SK-N-SH (cell line): Measurements from ENCODE around the gene SMAD4. TPM values are rescaled to one million over a fixed set of nuclear protein-coding genes. Genes with fewer than 3 reads are reported as not detected.

Experiments
- CTCF ChIA-PET: fragments of 300-600, 350-600 bp; formaldehyde crosslinking; extraction: SDS; loops from one replicate; lab custom pipeline; 2021; lab: Yijun Ruan, JAX
- POLR2A ChIA-PET: fragments of 350-600 bp; sonication (Branson Sonifier 250); formaldehyde crosslinking; extraction: SDS; loops from one replicate; lab custom pipeline; 2020; ENCODE audit warnings: antibody characterized with exemption, inconsistent platforms; lab: Yijun Ruan, JAX
- DNase-seq: peaks from one replicate; pipeline ENCODE4 v3.0.0; 2012
- H2AFZ ChIP-seq: fragments of 200-600 bp; sonication (generic); 2 replicates; pipeline ENCODE4 v1.8.1; 2016; ENCODE audit warnings: antibody characterized with exemption, mild to moderate bottlenecking, low read depth
- H3F3A ChIP-seq: fragments of 200-600 bp; sonication (generic); replicated peaks from 2 replicates; pipeline ENCODE3; 2016; ENCODE audit warnings: antibody characterized with exemption, mild to moderate bottlenecking; ENCODE audit not compliant: insufficient read depth
- H3K27ac ChIP-seq, 2 experiments: fragments of 200-500 bp in 1 of 2; fragments of 200-600 bp in 1 of 2; sonication (Bioruptor generic) in 1 of 2; sonication (generic), shearing (Covaris generic) in 1 of 2; 2 replicates each; pipeline versions ENCODE4 v1.5.1 to v1.6.1; 2014 to 2016; ENCODE audit warnings: low read depth in 2 of 2, inconsistent platforms in 1 of 2, low read length in 1 of 2, mild to moderate bottlenecking in 1 of 2, mixed read lengths in 1 of 2
- H3K27me3 ChIP-seq: fragments of 200-600 bp; sonication (generic), shearing (Covaris generic); 2 replicates; pipeline ENCODE4 v1.6.1; 2016; ENCODE audit warnings: mixed run types; ENCODE audit not compliant: insufficient read depth
- H3K36me3 ChIP-seq, 2 experiments: fragments of 200-500 bp in 1 of 2; fragments of 200-600 bp in 1 of 2; sonication (Bioruptor generic) in 1 of 2; sonication (generic) in 1 of 2; replicated peaks in 1 of 2; 2 replicates each; pipeline versions ENCODE3 to v1.5.1; 2014 to 2016; ENCODE audit warnings: low read length in 1 of 2, mild to moderate bottlenecking in 1 of 2; ENCODE audit not compliant: insufficient read depth in 2 of 2, control insufficient read depth in 1 of 2
- H3K4me1 ChIP-seq, 2 experiments: fragments of 200-500 bp in 1 of 2; fragments of 200-600 bp in 1 of 2; sonication (Bioruptor generic) in 1 of 2; sonication (generic), shearing (Covaris generic) in 1 of 2; 2 replicates each; pipeline versions ENCODE4 v1.5.1 to v1.6.1; 2014 to 2016; ENCODE audit warnings: low read depth in 1 of 2, low read length in 1 of 2, mixed run types in 1 of 2; ENCODE audit not compliant: insufficient read depth in 2 of 2, control insufficient read depth in 1 of 2
- H3K4me2 ChIP-seq: fragments of 200-600 bp; sonication (generic), shearing (Covaris generic); 2 replicates; pipeline ENCODE4 v1.6.1; 2017; ENCODE audit warnings: mixed run types
- H3K4me3 ChIP-seq, 2 experiments: fragments of 200-500 bp in 1 of 2; fragments of 200-600 bp in 1 of 2; sonication (Bioruptor generic) in 1 of 2; sonication (generic), shearing (Covaris generic) in 1 of 2; 2 replicates each; pipeline versions ENCODE4 v1.5.1 to v1.8.1; 2014 to 2016; ENCODE audit warnings: low read depth in 2 of 2, inconsistent platforms in 1 of 2, low read length in 1 of 2, mild to moderate bottlenecking in 1 of 2, mixed read lengths in 1 of 2, moderate library complexity in 1 of 2
- H3K79me2 ChIP-seq: fragments of 200-600 bp; sonication (generic); 2 replicates; pipeline ENCODE4 v1.8.1; 2017; ENCODE audit warnings: mild to moderate bottlenecking; ENCODE audit not compliant: insufficient read depth
- H3K9ac ChIP-seq: fragments of 200-600 bp; sonication (generic); 2 replicates; pipeline ENCODE4 v1.6.1; 2017; ENCODE audit warnings: mixed run types
- H3K9me2 ChIP-seq: fragments of 200-600 bp; sonication (generic); 2 replicates; pipeline ENCODE4 v1.6.1; 2017; ENCODE audit warnings: mixed run types
- H3K9me3 ChIP-seq: fragments of 200-600 bp; sonication (generic); 2 replicates; pipeline ENCODE4 v1.6.1; 2017; ENCODE audit warnings: mixed run types, mild to moderate bottlenecking, moderate library complexity
- H4K20me1 ChIP-seq: fragments of 200-600 bp; sonication (generic); 2 replicates; pipeline ENCODE4 v1.6.1; 2017; ENCODE audit warnings: mild to moderate bottlenecking, mixed run types; ENCODE audit not compliant: insufficient read depth
- CHD2 ChIP-seq: fragments of 150-350 bp; IDR thresholded peaks from 2 replicates; pipeline ENCODE4 v1.6.1; 2018; ENCODE audit warnings: low read length; ENCODE audit not compliant: partially characterized antibody
- ELF1 ChIP-seq: IDR thresholded peaks from 2 replicates; pipeline ENCODE4 v1.4.0; 2012
- EP300 ChIP-seq, 2 experiments: IDR thresholded peaks; 2 replicates each; pipeline versions ENCODE4 v1.4.0 to v1.6.1; 2012; ENCODE audit warnings: borderline replicate concordance in 1 of 2, low read depth in 1 of 2, low read length in 1 of 2
- EZH2phosphoT487 ChIP-seq: fragments of 200-600 bp; sonication (generic); IDR thresholded peaks from 2 replicates; pipeline ENCODE4 v1.6.1; 2017; ENCODE audit warnings: low read depth, mixed run types, mild to moderate bottlenecking, antibody characterized with exemption, moderate library complexity, borderline replicate concordance
- FOSL2 ChIP-seq: IDR thresholded peaks from 2 replicates; pipeline ENCODE4 v1.4.0; 2012; ENCODE audit warnings: low read depth, mild to moderate bottlenecking, moderate library complexity, borderline replicate concordance
- FOXJ3 ChIP-seq: sonication (generic); formaldehyde crosslinking; IDR thresholded peaks from 2 replicates; pipeline ENCODE4 v1.5.1; 2020; ENCODE audit warnings: mild to moderate bottlenecking, missing genetic modification reagents
- GATA2 ChIP-seq: sonication (generic); formaldehyde crosslinking; IDR thresholded peaks from 2 replicates; pipeline ENCODE4 v1.5.0; 2020; ENCODE audit warnings: mild to moderate bottlenecking, missing genetic modification reagents
- IRF3 ChIP-seq: fragments of 150-350 bp; IDR thresholded peaks from 2 replicates; pipeline ENCODE4 v1.6.1; 2016; ENCODE audit warnings: mild to moderate bottlenecking, low read depth, low read length
- MXI1 ChIP-seq: IDR thresholded peaks from 2 replicates; pipeline ENCODE4 v1.6.1; 2012; ENCODE audit warnings: mild to moderate bottlenecking, low read depth, low read length, improper control_type of control experiment
- NFIC ChIP-seq: IDR thresholded peaks from 2 replicates; pipeline ENCODE4 v1.4.0; 2012; ENCODE audit warnings: borderline replicate concordance
- PBX3 ChIP-seq: IDR thresholded peaks from 2 replicates; pipeline ENCODE4; 2012
- POLR2AphosphoS5 ChIP-seq: IDR thresholded peaks from 2 replicates; pipeline ENCODE4 v1.6.1; 2012; ENCODE audit warnings: low read depth, low read length
- RXRA ChIP-seq: IDR thresholded peaks from 2 replicates; pipeline ENCODE4 v1.4.0; 2012; ENCODE audit warnings: low read depth, mild to moderate bottlenecking, borderline replicate concordance
- SMC3 ChIP-seq: IDR thresholded peaks from 2 replicates; pipeline ENCODE4 v1.6.1; 2012; ENCODE audit warnings: low read depth, low read length, improper control_type of control experiment
- TAF1 ChIP-seq: IDR thresholded peaks from 2 replicates; pipeline ENCODE4 v1.6.1; 2012; ENCODE audit warnings: low read depth, mild to moderate bottlenecking, low read length, moderate library complexity, borderline replicate concordance
- polyA plus RNA-seq, 3 experiments: library from polyadenylated mRNA; depleted of rRNA; stranded (reverse); fragments of >200 nt; gene quantifications; 2 replicates each; pipeline ENCODE4 v1.2.3, GENCODE V29; 2012
- TF ChIP-seq, protein P1 (sequence below): IDR thresholded peaks from 2 replicates; pipeline ENCODE4 v1.6.1; 2012; ENCODE audit warnings: mild to moderate bottlenecking, low read depth, low read length, moderate library complexity
- TF ChIP-seq, protein P2 (sequence below): IDR thresholded peaks from 2 replicates; pipeline ENCODE4 v1.4.0; 2012; ENCODE audit warnings: low read depth, borderline replicate concordance

SMAD4 gene
- polyA plus RNA-seq, 1 of the 3 experiments (the other 2 are of a cell fraction), result 43.3 TPM

GRCh38 chr18:51010218-51010617 lies 19.8 kb upstream of the SMAD4 start:
- Histone ChIP-seq H3K9me2 (no peaks in the 10 kb centered on the region), H3K4me2 (no peak overlapping the region), H3K79me2 (no peaks in the 10 kb centered on the region), H2AFZ (no peak overlapping the region), H3K27me3 (no peaks in the 10 kb centered on the region), H3K36me3 (no peaks in the 10 kb centered on the region), H3K4me1 (no peaks in the 10 kb centered on the region), H3K4me3 (no peak overlapping the region), H3F3A (no peaks in the 10 kb centered on the region), H4K20me1 (no peaks in the 10 kb centered on the region), H3K9me3 (no peaks in the 10 kb centered on the region), H3K9ac (no peak overlapping the region), H3K27ac (no peak overlapping the region)
- no peak for DNase-seq
- ChIA-PET CTCF (interaction anchor here (1.2 kb wide), 1 partner anchor 20 kb away, joined by 5 read pairs; the partner anchor contains the start of gene SMAD4), POLR2A (interaction anchor here (0.9 kb wide), 1 partner anchor 44 kb away, joined by 5 read pairs; no protein-coding TSS in a partner anchor)
- TF ChIP-seq GATA2 (CRISPR knock-in tag) (no peak), TAF1 (no peak), NFIC (no peak), ELF1 (no peak), MXI1 (no peak), CHD2 (no peak), EZH2phosphoT487 (no peak), FOXJ3 (CRISPR knock-in tag) (no peak), RXRA (no peak), SMC3 (no peak), EP300 (IDR thresholded peaks at IDR 0.05; ENCODE audit: borderline replicate concordance in 1 of 2, low read depth in 1 of 2, low read length in 1 of 2) (no peak), POLR2AphosphoS5 (no peak), IRF3 (no peak), FOSL2 (no peak), PBX3 (no peak)
- TF ChIP-seq, protein P1, sequence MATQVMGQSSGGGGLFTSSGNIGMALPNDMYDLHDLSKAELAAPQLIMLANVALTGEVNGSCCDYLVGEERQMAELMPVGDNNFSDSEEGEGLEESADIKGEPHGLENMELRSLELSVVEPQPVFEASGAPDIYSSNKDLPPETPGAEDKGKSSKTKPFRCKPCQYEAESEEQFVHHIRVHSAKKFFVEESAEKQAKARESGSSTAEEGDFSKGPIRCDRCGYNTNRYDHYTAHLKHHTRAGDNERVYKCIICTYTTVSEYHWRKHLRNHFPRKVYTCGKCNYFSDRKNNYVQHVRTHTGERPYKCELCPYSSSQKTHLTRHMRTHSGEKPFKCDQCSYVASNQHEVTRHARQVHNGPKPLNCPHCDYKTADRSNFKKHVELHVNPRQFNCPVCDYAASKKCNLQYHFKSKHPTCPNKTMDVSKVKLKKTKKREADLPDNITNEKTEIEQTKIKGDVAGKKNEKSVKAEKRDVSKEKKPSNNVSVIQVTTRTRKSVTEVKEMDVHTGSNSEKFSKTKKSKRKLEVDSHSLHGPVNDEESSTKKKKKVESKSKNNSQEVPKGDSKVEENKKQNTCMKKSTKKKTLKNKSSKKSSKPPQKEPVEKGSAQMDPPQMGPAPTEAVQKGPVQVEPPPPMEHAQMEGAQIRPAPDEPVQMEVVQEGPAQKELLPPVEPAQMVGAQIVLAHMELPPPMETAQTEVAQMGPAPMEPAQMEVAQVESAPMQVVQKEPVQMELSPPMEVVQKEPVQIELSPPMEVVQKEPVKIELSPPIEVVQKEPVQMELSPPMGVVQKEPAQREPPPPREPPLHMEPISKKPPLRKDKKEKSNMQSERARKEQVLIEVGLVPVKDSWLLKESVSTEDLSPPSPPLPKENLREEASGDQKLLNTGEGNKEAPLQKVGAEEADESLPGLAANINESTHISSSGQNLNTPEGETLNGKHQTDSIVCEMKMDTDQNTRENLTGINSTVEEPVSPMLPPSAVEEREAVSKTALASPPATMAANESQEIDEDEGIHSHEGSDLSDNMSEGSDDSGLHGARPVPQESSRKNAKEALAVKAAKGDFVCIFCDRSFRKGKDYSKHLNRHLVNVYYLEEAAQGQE, result no peak
- TF ChIP-seq, protein P2, sequence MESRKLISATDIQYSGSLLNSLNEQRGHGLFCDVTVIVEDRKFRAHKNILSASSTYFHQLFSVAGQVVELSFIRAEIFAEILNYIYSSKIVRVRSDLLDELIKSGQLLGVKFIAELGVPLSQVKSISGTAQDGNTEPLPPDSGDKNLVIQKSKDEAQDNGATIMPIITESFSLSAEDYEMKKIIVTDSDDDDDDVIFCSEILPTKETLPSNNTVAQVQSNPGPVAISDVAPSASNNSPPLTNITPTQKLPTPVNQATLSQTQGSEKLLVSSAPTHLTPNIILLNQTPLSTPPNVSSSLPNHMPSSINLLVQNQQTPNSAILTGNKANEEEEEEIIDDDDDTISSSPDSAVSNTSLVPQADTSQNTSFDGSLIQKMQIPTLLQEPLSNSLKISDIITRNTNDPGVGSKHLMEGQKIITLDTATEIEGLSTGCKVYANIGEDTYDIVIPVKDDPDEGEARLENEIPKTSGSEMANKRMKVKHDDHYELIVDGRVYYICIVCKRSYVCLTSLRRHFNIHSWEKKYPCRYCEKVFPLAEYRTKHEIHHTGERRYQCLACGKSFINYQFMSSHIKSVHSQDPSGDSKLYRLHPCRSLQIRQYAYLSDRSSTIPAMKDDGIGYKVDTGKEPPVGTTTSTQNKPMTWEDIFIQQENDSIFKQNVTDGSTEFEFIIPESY, result no peak
